GDM1 (cell line): ENCODE results near the gene MED13L.

Experiments used
- DNase-seq: peaks from one replicate; lab custom pipeline; 2025; lab: John Stamatoyannopoulos, UW

The MED13L gene

DNA sequence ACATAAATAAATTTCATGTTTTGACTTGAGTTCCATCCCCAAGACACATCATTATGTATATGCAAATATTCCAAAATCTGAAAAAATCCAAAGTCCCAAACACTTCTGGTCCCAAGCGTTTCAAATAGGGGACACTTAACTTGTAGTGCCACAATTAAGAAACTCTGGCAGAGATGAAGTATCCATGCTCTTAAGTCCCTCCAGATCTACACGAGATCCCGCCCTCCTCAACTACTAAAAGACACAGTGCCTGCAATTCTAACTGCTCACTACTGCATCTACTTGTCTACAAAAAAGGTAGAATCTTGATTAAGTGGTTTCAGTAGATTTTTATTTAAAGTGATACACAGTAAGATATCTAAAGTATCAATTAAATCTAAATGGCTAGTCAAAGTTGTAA, 97.0 kb downstream of the MED13L start:
- DNase-seq = no peak

- DNase-seq = no peak
Observed at GRCh38 chr12:116179384-116179783, 98.1 kb downstream of the MED13L start.

- DNase-seq = no peak
Observed at GRCh38 chr12:116177017-116177416, 100.5 kb downstream of the MED13L start.

- no peak for DNase-seq
Observed at GRCh38 chr12:116174904-116175303, 102.6 kb downstream of the MED13L start.

GRCh38 chr12:116174006-116174405, 103.5 kb downstream of the MED13L start:
- DNase-seq = no peak

DNA sequence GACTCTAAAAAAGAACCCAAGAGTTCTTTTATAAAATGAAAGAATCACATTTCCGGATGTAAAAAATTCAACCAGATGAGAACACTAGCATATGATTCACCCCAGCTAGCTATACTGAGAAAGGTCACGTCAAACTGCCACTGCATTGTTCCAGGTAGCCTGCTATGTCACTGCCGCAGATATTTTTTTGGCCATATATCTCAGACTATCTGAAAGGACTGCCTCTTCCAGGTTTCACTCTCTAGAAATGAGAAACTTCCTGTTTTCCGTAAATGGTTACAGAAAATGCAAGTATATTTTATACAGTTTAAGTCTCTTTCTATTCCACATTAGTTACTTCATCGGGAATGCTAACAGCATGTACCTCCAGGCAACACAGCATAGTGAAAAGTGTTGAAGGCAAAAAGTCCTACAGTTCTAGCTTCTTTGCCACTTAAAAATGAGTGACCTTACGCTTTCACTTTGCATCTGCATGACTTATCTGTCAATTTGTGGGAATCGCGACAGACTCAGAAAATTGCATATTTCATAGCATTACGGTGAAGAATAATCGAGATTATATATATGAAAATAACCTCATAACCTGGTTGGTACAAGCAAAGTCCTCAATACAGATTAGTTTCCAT, 105.2 kb downstream of the MED13L start:
- DNase-seq = no peak

- no peak for DNase-seq
Observed at GRCh38 chr12:116171549-116171948, 105.9 kb downstream of the MED13L start.

GRCh38 chr12:116169071-116169470, 108.4 kb downstream of the MED13L start:
- DNase-seq = no peak

GRCh38 chr12:116166306-116166705, 111.2 kb downstream of the MED13L start:
- no peak for DNase-seq

DNA sequence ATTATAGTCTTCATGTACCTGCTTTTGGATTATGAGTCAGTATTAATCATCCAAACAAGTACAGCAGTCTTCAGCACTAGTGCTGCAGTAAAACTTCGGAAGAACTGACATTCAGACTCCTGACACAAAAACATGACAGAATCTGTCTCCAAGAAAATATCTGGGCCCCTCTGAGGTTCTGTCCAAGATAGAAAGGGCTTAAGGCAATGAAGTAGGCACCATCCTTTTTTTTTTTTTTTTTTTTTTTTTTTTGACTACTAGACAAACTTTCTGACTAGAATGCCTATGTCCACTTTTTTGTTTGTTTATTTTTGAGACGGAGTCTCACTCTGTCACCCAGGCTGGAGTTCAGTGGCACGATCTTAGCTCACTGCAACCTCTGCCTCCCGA, 112.5 kb downstream of the MED13L start:
- no peak for DNase-seq

GRCh38 chr12:116164250-116165035, 113.0 kb downstream of the MED13L start:
- no peak for DNase-seq

GRCh38 chr12:116162071-116162470, 115.4 kb downstream of the MED13L start:
- DNase-seq = no peak

- no peak for DNase-seq
Observed at GRCh38 chr12:116161588-116161987, 115.9 kb downstream of the MED13L start.

GRCh38 chr12:116160883-116161458, 116.5 kb downstream of the MED13L start:
- no peak for DNase-seq

DNA sequence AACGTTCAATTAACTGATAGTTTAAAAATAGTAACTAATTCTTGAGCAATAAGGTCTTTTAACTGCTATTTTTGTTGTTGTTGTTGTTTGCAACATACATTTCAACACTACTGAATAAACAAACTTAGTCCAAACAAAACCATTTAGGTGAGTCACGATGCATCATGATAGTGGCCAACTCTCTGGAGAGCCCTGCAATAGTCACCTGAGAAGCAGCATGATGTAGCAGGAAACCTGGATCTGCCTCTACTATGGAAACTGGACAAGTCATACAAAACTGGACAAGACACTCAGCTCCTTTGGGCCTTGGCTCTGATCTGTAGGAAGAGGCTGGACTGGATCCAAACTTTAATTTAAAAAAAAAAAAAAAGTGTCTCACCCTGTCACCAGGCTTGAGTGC, 117.3 kb downstream of the MED13L start:
- DNase-seq = no peak

DNA sequence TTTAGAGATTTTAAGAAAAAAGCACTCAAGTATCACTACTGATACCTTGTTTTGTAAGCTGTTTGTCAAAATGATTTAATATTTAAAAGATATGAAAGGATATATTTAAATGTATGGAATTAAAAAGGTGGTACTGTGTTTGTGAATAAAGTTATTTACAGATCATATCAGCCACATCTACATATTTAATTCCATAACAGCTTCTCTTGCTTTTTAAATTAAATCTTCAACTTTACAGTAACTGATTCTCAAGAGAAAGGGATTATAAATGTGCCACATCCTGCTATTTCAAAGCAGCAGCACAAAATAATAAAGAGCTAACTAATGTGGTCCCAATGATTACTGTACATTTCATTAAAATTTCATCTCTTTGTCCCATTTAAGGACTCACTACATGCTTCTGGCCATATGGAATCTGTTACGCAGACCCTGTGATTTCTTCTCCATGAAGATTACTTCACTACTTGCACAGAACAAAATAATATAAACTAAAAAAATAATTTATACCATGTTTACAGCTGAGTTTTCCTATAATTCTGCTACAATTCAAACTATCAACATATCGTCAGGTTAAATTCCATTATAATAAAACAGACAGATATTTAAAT, 117.8 kb downstream of the MED13L start:
- no peak for DNase-seq

DNA sequence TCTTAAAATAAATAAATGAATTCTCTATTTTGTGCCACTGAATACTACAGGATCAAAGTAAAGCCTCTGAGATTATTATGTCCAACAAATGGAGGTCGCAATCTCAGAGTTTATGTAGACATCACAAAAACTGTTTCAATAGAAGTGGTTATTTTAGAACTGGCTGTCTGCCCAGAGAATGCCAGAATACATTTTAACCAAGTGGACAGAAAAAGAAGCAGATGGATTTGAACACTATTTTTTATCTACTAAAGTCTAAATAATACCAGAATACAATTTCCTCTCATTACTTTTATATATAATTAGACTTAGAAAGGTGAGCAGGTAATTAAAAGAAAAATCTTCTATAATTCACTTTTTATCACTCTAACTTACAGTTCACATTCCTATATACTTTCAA, 118.3 kb downstream of the MED13L start:
- DNase-seq = no peak

GRCh38 chr12:116157845-116158267, 119.6 kb downstream of the MED13L start:
- DNase-seq = no peak

GRCh38 chr12:116156614-116157013, 120.9 kb downstream of the MED13L start:
- DNase-seq = no peak

DNA sequence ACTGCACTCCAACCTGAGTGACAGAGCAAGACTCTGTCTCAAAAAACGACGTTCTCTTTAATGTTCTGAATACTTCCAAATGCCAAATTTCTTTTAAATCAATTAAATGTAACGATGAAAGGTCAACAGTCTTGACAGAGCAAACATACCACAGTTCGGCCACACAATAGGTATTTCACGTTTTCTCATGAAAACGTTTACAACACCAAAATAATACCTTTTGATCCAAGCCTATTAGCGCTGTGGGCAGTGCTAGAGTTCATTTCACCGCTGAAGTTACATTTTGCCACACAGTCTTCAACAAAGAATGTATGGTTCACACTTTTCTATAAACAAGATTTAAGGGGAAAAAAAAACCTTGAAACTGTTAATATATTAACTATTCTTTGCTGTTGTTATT, 122.1 kb downstream of the MED13L start:
- no peak for DNase-seq

GRCh38 chr12:116153983-116154382, 123.5 kb downstream of the MED13L start:
- DNase-seq = no peak

DNA sequence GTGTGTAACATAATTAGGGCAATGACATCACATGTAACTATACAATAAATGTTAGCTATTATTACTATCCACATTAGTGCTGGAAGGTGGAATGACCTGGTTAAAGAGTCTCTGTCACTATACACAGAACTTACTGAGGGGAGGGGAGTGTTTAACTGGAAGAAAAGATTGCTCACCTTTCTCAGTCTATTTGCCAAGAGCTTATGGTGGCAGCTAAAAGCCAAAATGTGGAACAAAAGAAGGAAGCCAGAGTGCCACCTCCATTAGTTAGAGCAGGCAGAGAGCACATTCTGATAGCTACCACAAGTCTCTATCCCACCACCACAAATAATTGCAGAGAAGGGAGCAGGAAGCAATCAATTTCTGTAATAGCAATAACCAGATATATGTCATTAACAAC, 124.4 kb downstream of the MED13L start:
- DNase-seq = no peak

DNA sequence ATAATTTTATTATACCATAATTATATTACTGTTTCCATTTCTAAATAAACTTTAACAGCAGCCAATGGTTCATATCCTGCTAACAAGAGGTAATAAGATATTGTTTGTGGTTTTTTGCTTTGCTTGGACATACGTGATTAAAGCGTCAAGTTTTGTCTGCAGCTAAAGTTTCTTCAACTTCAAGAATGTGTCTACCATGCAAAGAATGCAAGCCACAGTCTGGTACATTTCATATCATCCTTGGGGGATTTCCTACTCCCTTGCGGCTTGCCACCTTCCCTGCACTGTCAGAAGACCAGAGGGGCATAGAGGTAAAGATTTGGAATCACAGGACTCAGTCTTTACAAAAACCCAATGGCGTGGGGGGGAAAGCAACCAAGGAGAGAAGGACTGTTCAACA, 125.2 kb downstream of the MED13L start:
- DNase-seq = no peak
